GM23338 (cell line): ENCODE measurements around the gene RIC8A. TPM values are rescaled to one million over a fixed set of nuclear protein-coding genes. Genes with fewer than 3 reads are reported as not detected.

ENCODE experiments used
- ATAC-seq: fragments of 200-7000 bp; cut with Tn5 transposase; 3 replicates; pipeline ENCODE4 v1.9.1; 2020
- DNase-seq: peaks from one replicate; pipeline ENCODE4 v3.0.0-alpha.2; 2015; ENCODE audit warnings: low spot score
- H2AFZ ChIP-seq: fragments of 200-600 bp; sonication (generic); 2 replicates; pipeline ENCODE4 v1.8.0; 2016; ENCODE audit warnings: antibody characterized with exemption, mild to moderate bottlenecking, moderate library complexity
- H3F3A ChIP-seq: fragments of 200-600 bp; sonication (generic); replicated peaks from 2 replicates; pipeline ENCODE4 v1.8.0; 2017; ENCODE audit warnings: antibody characterized with exemption, mixed run types, low read depth
- H3K27ac ChIP-seq: fragments of 200-600 bp; sonication (generic); 2 replicates; pipeline ENCODE4 v1.6.1; 2016; ENCODE audit warnings: low read depth
- H3K27me3 ChIP-seq: fragments of 200-600 bp; sonication (generic); 2 replicates; pipeline ENCODE4 v1.8.0; 2016; ENCODE audit warnings: mild to moderate bottlenecking, mixed run types, moderate library complexity; ENCODE audit not compliant: insufficient read depth
- H3K36me3 ChIP-seq: fragments of 200-600 bp; sonication (generic); 2 replicates; pipeline ENCODE4 v1.8.0; 2016; ENCODE audit warnings: mild to moderate bottlenecking; ENCODE audit not compliant: insufficient read depth
- H3K4me1 ChIP-seq: fragments of 200-600 bp; sonication (generic); 2 replicates; pipeline ENCODE4 v1.8.0; 2016; ENCODE audit warnings: mild to moderate bottlenecking, moderate library complexity; ENCODE audit not compliant: insufficient read depth
- H3K4me2 ChIP-seq: fragments of 200-600 bp; sonication (generic); 2 replicates; pipeline ENCODE4 v1.7.1; 2017; ENCODE audit warnings: mixed run types
- H3K4me3 ChIP-seq: fragments of 200-600 bp; sonication (generic); 2 replicates; pipeline ENCODE4 v1.6.1; 2016; ENCODE audit warnings: mixed run types
- H3K79me2 ChIP-seq: fragments of 200-600 bp; sonication (generic); replicated peaks from 2 replicates; pipeline ENCODE4 v1.8.0; 2017; ENCODE audit warnings: mild to moderate bottlenecking; ENCODE audit not compliant: insufficient read depth
- H3K9me2 ChIP-seq: fragments of 200-600 bp; sonication (generic); 2 replicates; pipeline ENCODE4 v1.8.0; 2017; ENCODE audit not compliant: insufficient read depth
- H4K20me1 ChIP-seq: fragments of 200-600 bp; sonication (generic); replicated peaks from 2 replicates; pipeline ENCODE4 v1.8.0; 2017; ENCODE audit warnings: mild to moderate bottlenecking; ENCODE audit not compliant: insufficient read depth
- H3K27ac Mint-ChIP-seq: 2 replicates; pipeline ENCODE4 v1.8.0; 2020; ENCODE audit warnings: inconsistent platforms, mild to moderate bottlenecking, moderate library complexity, mixed read lengths
- H3K27me3 Mint-ChIP-seq: 3 replicates; pipeline ENCODE4 v1.8.0; 2022; ENCODE audit warnings: low read depth, mild to moderate bottlenecking, moderate library complexity, mixed read lengths, inconsistent platforms; ENCODE audit not compliant: insufficient read depth, poor library complexity
- H3K36me3 Mint-ChIP-seq: 3 replicates; pipeline ENCODE4 v1.8.0; 2021; ENCODE audit warnings: low read depth, mild to moderate bottlenecking, inconsistent platforms, moderate library complexity, mixed read lengths
- H3K4me1 Mint-ChIP-seq: 3 replicates; pipeline ENCODE4 v1.8.0; 2020; ENCODE audit warnings: mild to moderate bottlenecking, inconsistent platforms, mixed read lengths
- H3K4me3 Mint-ChIP-seq: 3 replicates; pipeline ENCODE4 v1.8.0; 2021; ENCODE audit warnings: moderate library complexity, mild to moderate bottlenecking, inconsistent platforms, mixed read lengths
- H3K9me3 Mint-ChIP-seq: 3 replicates; pipeline ENCODE4 v1.8.0; 2020; ENCODE audit warnings: moderate library complexity, mild to moderate bottlenecking, inconsistent platforms, mixed read lengths
- EZH2 ChIP-seq: fragments of 200-600 bp; sonication (generic); IDR thresholded peaks from one replicate; pipeline ENCODE4 v1.8.0; 2017; ENCODE audit warnings: antibody characterized with exemption, mild to moderate bottlenecking, low read depth; ENCODE audit not compliant: unreplicated experiment
- EZH2phosphoT487 ChIP-seq: fragments of 200-600 bp; sonication (generic); IDR thresholded peaks from one replicate; pipeline ENCODE4 v1.8.1; 2018; ENCODE audit warnings: antibody characterized with exemption; ENCODE audit not compliant: unreplicated experiment
- JUNB ChIP-seq: IDR thresholded peaks from one replicate; pipeline ENCODE4 v1.6.1; 2016; ENCODE audit warnings: antibody characterized with exemption; ENCODE audit not compliant: unreplicated experiment
- NANOG ChIP-seq: IDR thresholded peaks from 2 replicates; pipeline ENCODE4 v1.6.1; 2016; ENCODE audit warnings: antibody characterized with exemption, borderline replicate concordance
- STAT1 ChIP-seq: IDR thresholded peaks from one replicate; pipeline ENCODE4 v1.6.1; 2016; ENCODE audit warnings: antibody characterized with exemption; ENCODE audit not compliant: unreplicated experiment
- ZNF114 ChIP-seq: fragments of 250-450 bp; sonication (Bioruptor Pico); IDR thresholded peaks from 2 replicates; pipeline ENCODE4 v1.5.0; 2020; ENCODE audit warnings: mild to moderate bottlenecking, moderate library complexity
- ZNF331 ChIP-seq: fragments of 250-450 bp; sonication (Bioruptor Pico); IDR thresholded peaks from 2 replicates; pipeline ENCODE4 v1.5.0; 2020; ENCODE audit warnings: low read depth, mild to moderate bottlenecking, moderate library complexity
- polyA plus RNA-seq: library from polyadenylated mRNA; unstranded; fragments of >200 nt; fragmentation: Nextera tagmentation; extraction: Ambion mirVana; gene quantifications from 2 replicates; pipeline ENCODE4 v1.2.1, GENCODE V29; 2016
- total RNA-seq: library from RNA; depleted of rRNA; stranded (reverse); fragments of >200 nt; shearing (Covaris generic); gene quantifications from 2 replicates; pipeline ENCODE4 v1.2.3, GENCODE V29; 2014
- TF ChIP-seq, protein P1 (sequence below), 2 experiments: fragments of 200-600 bp in 1 of 2; sonication (generic) in 1 of 2; conservative IDR thresholded peaks; 2 replicates each; pipeline versions ENCODE4 v1.5.1 to v1.6.1; 2016 to 2017; ENCODE audit warnings: antibody characterized with exemption in 2 of 2, low read depth in 2 of 2, mild to moderate bottlenecking in 2 of 2, moderate library complexity in 1 of 2
- TF ChIP-seq, protein P2 (sequence below): fragments of 250-450 bp; sonication (Bioruptor Pico); IDR thresholded peaks from 2 replicates; pipeline ENCODE4 v1.5.0; 2020; ENCODE audit warnings: mild to moderate bottlenecking, moderate library complexity

Gene RIC8A
- total and polyA plus RNA-seq, 2 experiments from 2014 or later: 23.6 to 81.3 TPM

DNA sequence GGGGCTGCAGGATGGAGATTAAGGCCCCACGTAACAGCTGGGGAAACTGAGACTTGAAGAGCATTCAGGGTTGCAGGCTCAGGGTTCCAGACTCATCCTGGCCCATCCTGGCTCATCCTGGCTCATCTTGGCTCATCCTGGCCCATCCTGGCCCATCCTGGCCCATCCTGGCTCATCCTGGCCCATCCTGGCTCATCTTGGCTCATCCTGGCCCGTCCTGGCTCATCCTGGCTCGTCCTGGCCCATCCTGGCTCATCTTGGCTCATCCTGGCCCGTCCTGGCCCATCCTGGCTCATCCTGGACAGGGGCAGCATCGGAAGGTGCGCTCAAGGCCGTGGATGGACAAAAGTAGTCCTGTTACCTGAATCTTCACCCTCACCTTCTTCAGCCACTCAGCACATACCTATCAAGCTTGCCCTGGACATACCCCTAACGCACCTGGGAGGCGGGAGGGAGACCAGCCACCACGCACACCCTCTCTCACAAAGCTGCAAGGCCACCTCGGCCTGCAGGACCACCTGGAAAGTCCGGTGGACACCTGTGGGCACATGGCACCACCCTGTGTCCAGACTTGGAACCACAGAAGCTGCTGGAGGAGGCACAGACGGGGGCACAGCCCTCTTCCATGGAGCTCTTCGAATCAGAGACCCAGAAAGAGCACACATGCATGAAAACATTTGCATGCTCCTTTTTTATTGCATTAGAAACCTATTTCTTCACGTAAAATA, 50.4 kb downstream of the RIC8A start:
- H3K4me3 ChIP-seq: no peak overlapping the region
- TF ChIP-seq, protein P1, sequence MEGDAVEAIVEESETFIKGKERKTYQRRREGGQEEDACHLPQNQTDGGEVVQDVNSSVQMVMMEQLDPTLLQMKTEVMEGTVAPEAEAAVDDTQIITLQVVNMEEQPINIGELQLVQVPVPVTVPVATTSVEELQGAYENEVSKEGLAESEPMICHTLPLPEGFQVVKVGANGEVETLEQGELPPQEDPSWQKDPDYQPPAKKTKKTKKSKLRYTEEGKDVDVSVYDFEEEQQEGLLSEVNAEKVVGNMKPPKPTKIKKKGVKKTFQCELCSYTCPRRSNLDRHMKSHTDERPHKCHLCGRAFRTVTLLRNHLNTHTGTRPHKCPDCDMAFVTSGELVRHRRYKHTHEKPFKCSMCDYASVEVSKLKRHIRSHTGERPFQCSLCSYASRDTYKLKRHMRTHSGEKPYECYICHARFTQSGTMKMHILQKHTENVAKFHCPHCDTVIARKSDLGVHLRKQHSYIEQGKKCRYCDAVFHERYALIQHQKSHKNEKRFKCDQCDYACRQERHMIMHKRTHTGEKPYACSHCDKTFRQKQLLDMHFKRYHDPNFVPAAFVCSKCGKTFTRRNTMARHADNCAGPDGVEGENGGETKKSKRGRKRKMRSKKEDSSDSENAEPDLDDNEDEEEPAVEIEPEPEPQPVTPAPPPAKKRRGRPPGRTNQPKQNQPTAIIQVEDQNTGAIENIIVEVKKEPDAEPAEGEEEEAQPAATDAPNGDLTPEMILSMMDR (conservative IDR thresholded peaks at IDR 0.05; ENCODE audit: low read depth in 2 of 2): peak in 1 of 2 experiments; percentile 39; a peak in 2 of 4 replicates
- TF ChIP-seq ZNF331 (CRISPR knock-in tag) (no peak), STAT1 (no peak)
- no peaks in the 10 kb centered on the region for H3K79me2 ChIP-seq
- H3K27ac Mint-ChIP-seq: no peak overlapping the region
- no peak overlapping the region for H3K4me3 Mint-ChIP-seq
- no peaks in the 10 kb centered on the region for H3K4me1 Mint-ChIP-seq
- no peaks in the 10 kb centered on the region for H3K27me3 ChIP-seq
- no peaks in the 10 kb centered on the region for H4K20me1 ChIP-seq
- no peaks in the 10 kb centered on the region for H3K36me3 ChIP-seq
- DNase-seq (no peak), ATAC-seq (no peak)
- H3K27ac ChIP-seq: no peak overlapping the region
- peaks cover 5% of the 10 kb centered on the region for H3K27me3 Mint-ChIP-seq
- H3K4me2 ChIP-seq: no peak overlapping the region
- H3K9me2 ChIP-seq: peaks cover 4% of the 10 kb centered on the region; the same call in 1 of the 2 replicates
- H3F3A ChIP-seq: no peaks in the 10 kb centered on the region
- H2AFZ ChIP-seq: no peak overlapping the region; the same call in 1 of the 2 replicates
- H3K4me1 ChIP-seq: no peaks in the 10 kb centered on the region
- peaks cover 18% of the 10 kb centered on the region for H3K36me3 Mint-ChIP-seq
- peaks cover 20% of the 10 kb centered on the region for H3K9me3 Mint-ChIP-seq

GRCh38 chr11:259413-259812, 51.9 kb downstream of the RIC8A start:
- H3K27ac ChIP-seq: no peak overlapping the region
- no peaks in the 10 kb centered on the region for H3K79me2 ChIP-seq
- ATAC-seq (no peak), DNase-seq (no peak)
- H3K27me3 ChIP-seq: no peaks in the 10 kb centered on the region
- H3K4me1 ChIP-seq: no peaks in the 10 kb centered on the region
- H3K36me3 Mint-ChIP-seq: peaks cover 8% of the 10 kb centered on the region; the same call in 1 of the 3 replicates
- H3K27me3 Mint-ChIP-seq: peaks cover 4% of the 10 kb centered on the region
- H3K36me3 ChIP-seq: no peaks in the 10 kb centered on the region
- peaks cover 25% of the 10 kb centered on the region for H3K9me3 Mint-ChIP-seq
- H3K4me3 Mint-ChIP-seq: no peak overlapping the region
- no peak overlapping the region for H2AFZ ChIP-seq
- no peaks in the 10 kb centered on the region for H3F3A ChIP-seq
- peaks cover 4% of the 10 kb centered on the region; the same call in 1 of the 2 replicates for H3K9me2 ChIP-seq
- no peak overlapping the region for H3K4me3 ChIP-seq
- H3K4me2 ChIP-seq: no peak overlapping the region
- no peaks in the 10 kb centered on the region for H4K20me1 ChIP-seq
- no peaks in the 10 kb centered on the region for H3K4me1 Mint-ChIP-seq
- H3K27ac Mint-ChIP-seq: no peak overlapping the region
- TF ChIP-seq ZNF114 (CRISPR knock-in tag) (no peak), EZH2 (no peak), NANOG (no peak), JUNB (no peak), EZH2phosphoT487 (no peak), STAT1 (no peak), ZNF331 (CRISPR knock-in tag) (no peak)
- TF ChIP-seq, protein P2, sequence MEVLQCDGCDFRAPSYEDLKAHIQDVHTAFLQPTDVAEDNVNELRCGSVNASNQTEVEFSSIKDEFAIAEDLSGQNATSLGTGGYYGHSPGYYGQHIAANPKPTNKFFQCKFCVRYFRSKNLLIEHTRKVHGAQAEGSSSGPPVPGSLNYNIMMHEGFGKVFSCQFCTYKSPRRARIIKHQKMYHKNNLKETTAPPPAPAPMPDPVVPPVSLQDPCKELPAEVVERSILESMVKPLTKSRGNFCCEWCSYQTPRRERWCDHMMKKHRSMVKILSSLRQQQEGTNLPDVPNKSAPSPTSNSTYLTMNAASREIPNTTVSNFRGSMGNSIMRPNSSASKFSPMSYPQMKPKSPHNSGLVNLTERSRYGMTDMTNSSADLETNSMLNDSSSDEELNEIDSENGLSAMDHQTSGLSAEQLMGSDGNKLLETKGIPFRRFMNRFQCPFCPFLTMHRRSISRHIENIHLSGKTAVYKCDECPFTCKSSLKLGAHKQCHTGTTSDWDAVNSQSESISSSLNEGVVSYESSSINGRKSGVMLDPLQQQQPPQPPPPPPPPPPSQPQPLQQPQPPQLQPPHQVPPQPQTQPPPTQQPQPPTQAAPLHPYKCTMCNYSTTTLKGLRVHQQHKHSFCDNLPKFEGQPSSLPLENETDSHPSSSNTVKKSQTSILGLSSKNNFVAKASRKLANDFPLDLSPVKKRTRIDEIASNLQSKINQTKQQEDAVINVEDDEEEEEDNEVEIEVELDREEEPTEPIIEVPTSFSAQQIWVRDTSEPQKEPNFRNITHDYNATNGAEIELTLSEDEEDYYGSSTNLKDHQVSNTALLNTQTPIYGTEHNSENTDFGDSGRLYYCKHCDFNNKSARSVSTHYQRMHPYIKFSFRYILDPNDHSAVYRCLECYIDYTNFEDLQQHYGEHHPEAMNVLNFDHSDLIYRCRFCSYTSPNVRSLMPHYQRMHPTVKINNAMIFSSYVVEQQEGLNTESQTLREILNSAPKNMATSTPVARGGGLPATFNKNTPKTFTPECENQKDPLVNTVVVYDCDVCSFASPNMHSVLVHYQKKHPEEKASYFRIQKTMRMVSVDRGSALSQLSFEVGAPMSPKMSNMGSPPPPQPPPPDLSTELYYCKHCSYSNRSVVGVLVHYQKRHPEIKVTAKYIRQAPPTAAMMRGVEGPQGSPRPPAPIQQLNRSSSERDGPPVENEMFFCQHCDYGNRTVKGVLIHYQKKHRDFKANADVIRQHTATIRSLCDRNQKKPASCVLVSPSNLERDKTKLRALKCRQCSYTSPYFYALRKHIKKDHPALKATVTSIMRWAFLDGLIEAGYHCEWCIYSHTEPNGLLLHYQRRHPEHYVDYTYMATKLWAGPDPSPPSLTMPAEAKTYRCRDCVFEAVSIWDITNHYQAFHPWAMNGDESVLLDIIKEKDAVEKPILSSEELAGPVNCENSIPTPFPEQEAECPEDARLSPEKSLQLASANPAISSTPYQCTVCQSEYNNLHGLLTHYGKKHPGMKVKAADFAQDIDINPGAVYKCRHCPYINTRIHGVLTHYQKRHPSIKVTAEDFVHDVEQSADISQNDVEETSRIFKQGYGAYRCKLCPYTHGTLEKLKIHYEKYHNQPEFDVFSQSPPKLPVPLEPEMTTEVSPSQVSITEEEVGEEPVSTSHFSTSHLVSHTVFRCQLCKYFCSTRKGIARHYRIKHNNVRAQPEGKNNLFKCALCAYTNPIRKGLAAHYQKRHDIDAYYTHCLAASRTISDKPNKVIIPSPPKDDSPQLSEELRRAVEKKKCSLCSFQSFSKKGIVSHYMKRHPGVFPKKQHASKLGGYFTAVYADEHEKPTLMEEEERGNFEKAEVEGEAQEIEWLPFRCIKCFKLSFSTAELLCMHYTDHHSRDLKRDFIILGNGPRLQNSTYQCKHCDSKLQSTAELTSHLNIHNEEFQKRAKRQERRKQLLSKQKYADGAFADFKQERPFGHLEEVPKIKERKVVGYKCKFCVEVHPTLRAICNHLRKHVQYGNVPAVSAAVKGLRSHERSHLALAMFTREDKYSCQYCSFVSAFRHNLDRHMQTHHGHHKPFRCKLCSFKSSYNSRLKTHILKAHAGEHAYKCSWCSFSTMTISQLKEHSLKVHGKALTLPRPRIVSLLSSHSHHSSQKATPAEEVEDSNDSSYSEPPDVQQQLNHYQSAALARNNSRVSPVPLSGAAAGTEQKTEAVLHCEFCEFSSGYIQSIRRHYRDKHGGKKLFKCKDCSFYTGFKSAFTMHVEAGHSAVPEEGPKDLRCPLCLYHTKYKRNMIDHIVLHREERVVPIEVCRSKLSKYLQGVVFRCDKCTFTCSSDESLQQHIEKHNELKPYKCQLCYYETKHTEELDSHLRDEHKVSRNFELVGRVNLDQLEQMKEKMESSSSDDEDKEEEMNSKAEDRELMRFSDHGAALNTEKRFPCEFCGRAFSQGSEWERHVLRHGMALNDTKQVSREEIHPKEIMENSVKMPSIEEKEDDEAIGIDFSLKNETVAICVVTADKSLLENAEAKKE (CRISPR knock-in tag): no peak
